ENCODE measurements around the gene TNFSF9.

DNA sequence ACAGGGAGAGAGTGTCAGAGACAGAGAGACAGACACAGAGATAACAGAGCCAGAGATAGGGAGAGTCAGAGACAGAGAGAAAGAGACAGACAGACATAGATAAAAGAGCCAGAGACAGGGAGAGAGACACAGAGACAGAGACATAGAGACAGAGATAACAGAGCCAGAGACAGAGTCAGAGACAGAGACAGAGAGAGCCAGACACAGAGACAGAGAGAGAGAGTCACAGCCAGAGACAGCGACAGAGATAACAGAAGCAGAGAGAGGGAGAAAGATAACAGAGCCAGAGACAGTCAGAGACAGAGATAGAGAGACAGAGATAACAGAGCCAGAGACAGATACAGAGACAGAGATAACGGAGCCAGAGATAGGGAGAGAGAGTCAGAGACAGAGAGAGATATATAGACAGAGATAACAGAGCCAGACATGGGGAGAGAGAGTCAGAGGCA lies 865 bp upstream of the TNFSF9 start:
- TF ChIP-seq, protein P1, sequence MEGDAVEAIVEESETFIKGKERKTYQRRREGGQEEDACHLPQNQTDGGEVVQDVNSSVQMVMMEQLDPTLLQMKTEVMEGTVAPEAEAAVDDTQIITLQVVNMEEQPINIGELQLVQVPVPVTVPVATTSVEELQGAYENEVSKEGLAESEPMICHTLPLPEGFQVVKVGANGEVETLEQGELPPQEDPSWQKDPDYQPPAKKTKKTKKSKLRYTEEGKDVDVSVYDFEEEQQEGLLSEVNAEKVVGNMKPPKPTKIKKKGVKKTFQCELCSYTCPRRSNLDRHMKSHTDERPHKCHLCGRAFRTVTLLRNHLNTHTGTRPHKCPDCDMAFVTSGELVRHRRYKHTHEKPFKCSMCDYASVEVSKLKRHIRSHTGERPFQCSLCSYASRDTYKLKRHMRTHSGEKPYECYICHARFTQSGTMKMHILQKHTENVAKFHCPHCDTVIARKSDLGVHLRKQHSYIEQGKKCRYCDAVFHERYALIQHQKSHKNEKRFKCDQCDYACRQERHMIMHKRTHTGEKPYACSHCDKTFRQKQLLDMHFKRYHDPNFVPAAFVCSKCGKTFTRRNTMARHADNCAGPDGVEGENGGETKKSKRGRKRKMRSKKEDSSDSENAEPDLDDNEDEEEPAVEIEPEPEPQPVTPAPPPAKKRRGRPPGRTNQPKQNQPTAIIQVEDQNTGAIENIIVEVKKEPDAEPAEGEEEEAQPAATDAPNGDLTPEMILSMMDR (IDR thresholded peaks at IDR 0.05): no peak
- no peak for TF ChIP-seq POLR2A (IDR thresholded peaks at IDR 0.05)
